DLD1 (cell line): ENCODE results near the gene ANKRD11.
"Not testable (repeated sequence)": the region's sequence is repeated elsewhere in the genome, so short reads cannot be mapped to it uniquely, and the experiment has no call there.

Experiments
- in situ Hi-C: cut with HindIII; loops from 2 replicates; pipeline ENCODE4 v1.10.0; 2017; ENCODE audit warnings: low sequenced_read_pairs

The ANKRD11 gene

DNA sequence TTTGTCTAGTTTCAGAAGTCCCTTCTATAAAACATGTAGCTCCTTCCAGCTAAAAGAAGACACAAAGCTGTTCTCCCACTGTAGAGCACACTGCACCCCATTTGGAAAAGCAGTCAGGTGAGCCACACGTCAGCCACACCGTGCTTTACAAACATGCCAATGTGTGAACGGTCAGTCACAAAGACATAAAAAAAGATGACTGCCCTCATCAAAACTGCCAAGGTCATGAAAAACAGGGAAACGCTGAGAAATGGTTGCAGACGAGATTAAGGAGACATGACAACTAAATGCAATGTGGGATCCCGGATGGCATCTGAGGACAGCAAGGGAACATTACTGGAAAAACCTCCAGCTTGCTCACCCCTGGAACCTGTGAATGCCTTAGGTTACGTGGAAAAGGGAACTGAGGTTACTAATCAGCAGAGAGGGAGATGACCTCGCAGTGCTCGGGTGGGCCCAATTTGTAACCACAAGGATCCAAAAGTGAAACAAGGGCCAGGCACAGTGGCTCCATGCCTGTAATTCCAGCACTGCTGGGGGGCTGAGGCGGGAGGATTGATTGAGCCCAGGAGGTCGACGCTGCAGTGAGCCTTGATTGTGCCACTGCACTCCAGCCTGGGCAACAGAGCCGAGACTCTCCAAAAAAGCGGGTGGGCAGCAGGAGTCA, 8.1 kb downstream of the ANKRD11 start:
- in situ Hi-C loops, result no loop called here

DNA sequence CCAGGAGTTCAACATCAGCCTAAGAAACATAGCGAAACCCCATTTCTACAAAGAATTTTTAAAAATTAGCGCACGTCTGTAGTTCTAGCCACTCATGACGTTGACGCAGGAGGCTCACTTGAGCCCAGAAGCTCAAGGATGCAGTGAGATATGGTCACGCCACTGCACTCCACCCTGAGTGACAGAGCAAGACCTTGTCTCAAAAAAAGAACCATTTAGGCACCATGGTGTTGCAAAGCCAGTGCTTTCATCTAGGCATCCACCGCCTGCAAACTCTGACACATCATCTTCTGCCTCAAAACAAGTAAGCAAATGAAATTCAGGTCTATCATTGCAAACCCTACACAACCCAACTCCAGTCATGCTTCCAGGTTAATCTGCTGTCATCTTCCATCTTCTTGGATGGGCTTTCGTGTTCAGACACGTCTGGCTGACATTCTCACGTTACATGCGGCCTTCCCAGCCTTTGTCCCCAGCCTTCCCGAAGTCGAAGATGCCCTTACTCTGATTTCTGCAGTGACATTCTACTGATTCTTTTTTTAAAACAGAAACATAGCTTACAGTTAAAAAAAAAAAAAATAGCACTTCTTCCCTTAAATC, 8.9 kb downstream of the ANKRD11 start:
- in situ Hi-C loops, result no loop called here

DNA sequence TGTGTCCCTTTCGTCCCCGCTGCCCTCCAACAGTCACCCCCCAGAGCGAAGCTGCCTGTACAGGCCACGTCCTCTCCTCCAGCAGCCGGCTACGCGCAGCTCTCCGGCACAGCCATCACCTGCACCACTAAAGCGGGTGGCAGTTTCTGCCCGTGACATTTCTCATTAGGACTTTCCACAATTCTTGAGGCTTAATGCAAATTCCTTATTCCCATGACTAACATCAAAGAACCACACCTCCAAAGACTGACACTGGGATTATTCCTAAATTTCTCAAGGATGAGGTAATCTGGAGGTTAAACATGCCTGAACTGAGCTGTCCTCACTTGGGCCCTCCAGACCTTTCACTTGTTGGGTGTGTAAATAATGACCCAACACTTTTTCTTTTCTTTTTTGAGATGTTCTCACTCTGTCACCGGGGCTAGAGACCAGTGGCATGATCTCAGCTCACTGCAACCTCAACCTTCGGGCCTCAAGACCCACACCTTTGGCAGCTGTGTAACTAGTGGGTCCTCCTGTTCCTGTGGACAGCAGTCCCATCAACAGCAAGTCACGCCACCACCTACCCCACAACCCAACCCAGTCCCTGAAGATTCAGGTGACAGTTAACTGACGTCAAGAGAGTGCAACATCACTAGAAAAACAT, 11.7 kb downstream of the ANKRD11 start:
- in situ Hi-C loops, result no loop called here

DNA sequence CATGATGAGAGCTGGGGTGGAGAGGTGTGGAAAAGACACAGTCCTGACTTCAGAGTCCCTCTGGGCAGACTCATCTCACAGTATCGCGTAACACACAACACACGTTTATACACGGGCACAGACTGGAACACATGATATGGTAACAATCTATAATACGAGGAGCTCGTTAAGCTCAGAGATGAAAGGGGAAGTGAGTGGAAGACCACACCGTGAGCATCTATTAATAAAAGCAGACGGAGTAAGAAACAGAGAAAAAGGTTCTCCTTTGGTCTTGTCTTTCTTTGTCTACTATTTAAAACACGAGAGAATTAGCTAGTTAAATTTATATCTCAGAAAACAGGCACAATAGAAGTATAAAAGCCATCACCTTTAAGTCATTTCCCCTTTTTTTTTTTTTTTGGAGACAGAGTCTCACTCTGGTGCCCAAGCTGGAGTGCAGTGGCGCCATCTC, 13.5 kb downstream of the ANKRD11 start:
- in situ Hi-C loops, result no loop called here

DNA sequence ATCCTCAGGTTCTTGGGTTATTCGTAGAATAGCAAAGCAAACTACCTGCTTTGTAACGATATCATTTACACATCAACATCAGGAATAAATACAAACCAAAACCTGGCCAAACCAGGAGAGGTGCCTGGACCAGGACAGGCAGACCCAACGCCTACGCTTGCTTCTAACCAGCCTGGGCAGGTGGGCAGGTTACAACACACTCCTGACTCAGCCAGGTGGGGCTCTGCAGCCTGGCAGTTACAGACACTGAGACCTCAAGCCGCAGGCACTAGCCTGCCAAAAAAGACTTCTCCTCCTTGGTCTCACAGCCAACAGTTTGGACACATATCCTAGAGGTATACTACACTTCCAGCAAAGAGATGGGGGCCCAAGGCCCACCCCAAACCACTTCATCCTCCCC, 14.0 kb downstream of the ANKRD11 start:
- in situ Hi-C loops, result no loop called here

DNA sequence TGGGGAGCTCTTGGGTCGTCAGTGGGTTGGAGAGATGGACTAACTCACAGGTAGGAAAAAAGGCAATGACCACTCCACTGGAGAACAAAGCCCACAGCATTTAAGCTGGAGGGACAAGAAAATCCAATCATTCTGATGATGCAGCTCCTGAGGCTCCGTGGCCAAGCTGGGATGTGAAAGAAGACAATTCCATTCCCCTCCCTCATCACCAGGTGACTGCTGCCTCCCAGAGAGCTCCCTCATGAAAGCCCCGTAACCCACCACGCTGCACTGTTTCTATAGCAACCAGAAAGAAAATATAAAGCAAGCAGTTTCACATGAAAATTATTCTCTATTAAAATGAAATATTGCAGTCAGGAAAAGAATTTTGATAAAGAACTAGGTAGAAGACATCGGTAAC, 15.2 kb downstream of the ANKRD11 start:
- in situ Hi-C loops, result no loop called here

DNA sequence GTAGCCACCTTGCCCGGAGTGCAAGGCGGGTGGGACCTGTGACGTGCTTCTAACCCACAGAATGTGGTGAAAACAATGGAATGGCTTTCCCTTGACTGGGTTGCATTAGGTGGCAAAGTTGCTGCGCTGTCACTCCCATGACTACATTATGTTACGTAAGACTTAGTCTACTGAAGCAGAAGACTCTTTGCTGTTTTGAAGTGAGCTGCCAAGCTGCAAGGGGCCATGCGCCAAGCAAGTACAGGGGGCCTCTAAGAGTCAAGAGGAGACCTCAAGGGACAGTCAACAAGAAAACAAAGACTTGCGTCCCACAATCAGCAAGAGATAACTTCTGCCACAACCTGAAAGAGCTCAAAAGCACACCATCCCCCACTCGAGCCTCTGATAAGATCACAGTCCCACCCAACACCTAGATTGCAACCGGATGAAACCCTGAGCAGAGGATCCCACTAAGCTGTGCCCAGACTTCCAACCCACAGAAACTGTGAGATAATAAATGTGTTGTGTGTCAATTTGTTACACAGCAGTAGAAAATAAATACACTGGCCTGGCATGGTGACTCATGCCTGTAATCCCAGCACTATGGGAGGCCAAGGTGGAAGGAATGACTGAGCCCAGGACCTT, 16.5 kb downstream of the ANKRD11 start:
- in situ Hi-C loops, result no loop called here

DNA sequence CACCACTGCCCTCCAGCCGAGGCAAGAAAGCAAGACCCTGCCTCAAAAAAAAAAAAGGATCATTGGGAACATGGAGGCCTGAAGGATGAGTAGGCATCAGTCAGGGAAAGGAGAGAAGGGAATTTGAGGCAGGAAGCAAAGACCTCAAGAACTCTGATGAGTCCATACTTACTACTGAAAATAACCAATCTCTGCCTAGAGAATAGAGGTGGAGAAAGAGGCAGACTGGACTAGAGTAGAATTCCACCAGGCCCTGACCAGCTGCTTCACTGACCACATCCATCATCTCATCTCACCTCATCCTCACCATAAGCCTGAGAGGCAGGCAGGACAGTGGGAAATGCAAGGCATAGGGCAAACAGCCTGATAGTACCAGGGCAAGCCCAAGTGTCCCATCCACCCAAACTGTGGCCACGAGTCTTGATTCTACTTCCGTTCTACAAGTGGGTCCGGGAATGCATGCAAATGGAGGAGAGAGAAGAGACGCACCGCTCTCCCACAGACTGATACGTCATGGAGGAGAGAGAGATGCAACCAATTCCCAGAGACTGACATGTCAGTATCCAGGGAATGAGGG, 17.1 kb downstream of the ANKRD11 start:
- in situ Hi-C loops, result no loop called here

DNA sequence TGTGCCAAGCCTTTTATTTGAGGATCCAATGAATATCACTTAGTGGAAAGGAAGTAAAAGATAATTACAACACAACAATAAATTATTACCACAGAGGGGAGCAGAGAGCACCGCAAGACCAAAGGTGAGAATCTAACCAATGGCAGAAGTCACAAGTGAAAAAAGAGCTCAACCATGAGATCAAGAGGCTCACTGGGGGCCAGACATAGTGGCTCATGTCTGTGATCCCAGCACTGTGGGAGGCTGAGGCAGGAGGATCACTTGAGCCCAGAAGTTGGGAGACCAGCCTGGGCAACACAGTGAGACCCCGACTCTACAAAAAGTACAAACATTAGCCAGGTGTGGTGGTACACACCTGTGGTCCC, 17.7 kb downstream of the ANKRD11 start:
- in situ Hi-C loops, result no loop called here

DNA sequence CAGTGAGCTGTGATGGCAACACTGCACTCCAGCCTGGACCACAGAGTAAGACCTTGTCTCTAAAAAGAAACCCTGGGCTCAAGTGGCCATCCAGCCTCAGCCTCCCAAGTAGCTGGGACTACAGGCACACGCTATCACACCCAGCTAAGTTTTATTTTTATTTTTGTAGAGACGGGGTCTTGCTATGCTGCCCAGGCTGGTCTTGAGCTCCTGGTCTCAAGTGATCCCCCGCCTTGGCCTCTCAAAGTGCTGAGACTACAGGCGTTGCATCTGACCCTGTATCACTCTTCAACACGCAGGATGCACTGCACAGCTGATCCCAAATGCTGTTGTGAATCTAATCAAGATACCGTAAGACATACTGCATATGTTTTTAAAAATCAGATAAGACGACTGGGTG, 23.0 kb downstream of the ANKRD11 start:
- in situ Hi-C loops, result no loop called here

DNA sequence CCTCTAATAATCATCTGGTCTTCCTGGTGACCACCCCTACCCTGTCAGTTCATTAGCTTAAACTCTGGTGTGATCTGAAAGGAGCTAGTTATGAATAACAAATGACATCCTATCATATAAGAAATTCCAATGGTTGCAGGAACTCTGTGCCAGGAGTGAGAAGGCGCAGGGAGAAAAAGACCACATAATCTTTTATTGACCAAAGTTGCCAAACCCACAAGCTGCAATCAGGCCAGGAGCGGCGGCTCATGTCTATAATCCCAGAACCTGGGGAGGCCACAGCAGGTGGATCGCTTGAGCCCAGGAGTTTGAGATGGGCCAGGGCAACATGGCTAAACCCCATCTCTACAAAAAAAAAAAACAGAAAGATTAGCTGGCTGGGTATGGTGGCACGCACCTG, 23.4 kb downstream of the ANKRD11 start:
- in situ Hi-C loops, result no loop called here

DNA sequence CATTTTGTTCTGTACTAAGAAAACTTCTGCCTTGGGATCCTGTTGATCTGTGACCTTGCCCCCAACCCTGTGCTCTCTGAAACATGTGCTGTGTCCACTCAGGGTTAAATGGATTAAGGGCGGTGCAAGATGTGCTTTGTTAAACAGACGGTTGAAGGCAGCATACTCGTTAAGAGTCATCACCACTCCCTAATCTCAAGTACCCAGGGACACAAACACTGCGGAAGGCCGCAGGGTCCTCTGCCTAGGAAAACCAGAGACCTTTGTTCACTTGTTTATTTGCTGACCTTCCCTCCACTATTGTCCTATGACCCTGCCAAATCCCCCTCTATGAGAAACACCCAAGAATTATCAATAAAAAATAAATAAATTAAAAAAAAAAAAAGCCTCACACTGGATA, 27.0 kb downstream of the ANKRD11 start:
- in situ Hi-C loops, result not testable (repeated sequence)

DNA sequence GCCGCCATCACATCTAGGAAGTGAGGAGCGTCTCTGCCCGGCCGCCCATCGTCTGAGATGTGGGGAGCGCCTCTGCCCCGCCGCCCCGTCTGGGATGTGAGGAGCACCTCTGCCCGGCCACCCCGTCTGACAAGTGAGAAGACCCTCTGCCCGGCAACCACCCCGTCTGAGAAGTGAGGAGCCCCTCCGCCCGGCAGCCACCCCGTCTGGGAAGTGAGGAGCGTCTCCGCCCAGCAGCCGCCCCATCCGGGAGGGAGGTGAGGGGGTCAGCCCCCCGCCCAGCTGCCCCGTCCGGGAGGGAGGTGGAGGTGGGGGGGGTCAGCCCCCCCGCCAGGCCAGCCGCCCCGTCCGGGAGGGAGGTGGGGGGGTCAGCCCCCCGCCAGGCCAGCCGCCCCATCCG, 27.7 kb downstream of the ANKRD11 start:
- in situ Hi-C loops, result not testable (repeated sequence)

DNA sequence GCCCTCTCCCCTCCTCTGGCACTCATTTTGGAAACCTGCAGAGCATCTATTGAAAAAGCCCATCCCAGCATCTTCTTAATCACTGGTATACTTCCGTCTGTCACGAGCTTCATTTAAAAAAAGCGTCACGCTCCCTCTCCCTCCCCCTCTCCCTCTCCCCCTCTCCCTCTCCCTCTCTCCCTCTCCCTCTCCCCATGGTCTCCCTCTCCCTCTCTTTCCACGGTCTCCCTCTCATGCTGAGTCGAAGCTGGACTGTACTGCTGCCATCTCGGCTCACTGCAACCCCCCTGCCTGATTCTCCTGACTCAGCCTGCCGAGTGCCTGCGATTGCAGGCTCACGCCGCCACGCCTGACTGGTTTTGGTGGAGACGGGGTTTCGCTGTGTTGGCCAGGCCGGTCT, 28.5 kb downstream of the ANKRD11 start:
- in situ Hi-C loops, result not testable (repeated sequence)

DNA sequence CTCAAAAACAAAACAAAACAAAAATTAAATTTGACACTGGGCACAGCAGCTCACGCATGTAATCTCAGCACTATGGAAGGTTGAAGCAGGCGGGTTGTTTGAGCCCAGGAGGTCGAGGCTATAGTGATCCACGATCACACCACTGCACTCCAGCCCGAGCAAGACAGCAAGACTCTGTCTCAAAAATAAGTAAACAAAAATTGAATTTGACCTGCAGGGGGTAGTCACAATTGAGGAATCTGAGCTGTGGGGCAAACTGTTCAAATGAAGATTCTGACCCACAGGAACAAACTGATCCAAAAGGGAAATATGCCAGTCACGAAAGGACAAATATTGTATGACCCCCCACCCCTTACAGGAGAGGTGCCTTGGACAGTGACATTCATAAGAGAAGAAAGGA, 29.8 kb downstream of the ANKRD11 start:
- in situ Hi-C loops, result no loop called here

DNA sequence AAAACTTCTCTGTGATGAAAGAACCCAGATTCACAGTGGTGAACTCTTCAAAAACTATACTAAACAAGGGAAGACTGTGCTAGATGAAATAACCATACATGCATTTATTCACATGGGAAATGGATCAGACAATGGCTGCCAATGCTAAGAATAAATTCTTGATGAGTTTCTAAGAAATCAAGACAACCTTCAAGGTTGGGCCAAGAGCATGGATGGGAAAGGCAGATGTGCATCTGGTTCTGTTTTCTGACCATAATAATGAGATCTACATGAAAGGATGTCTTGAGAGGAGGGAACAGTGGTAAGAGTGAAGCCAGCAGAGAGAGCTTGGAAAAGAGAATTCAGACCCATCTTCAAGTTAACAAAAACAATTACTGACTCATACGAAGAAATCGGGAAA, 31.4 kb downstream of the ANKRD11 start:
- in situ Hi-C loops, result no loop called here

DNA sequence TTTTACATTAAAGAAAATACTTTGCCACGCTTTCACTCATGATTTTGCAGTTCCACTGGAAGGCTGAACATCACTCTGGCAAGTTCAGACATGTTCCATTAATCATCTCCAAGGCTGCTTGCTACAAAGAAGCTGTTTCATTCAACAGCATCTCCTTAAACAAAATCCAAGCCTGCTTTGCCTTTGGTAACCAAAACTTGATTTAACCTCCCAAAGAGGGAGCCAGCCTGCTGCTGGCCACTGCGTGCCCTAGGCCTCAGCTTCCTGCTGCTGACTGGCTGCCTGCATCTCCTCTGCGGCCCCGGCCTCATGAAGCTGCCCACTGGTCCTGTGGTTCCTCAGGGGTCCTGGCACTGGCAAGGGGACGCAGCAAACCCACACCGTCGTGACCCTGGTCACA, 31.8 kb downstream of the ANKRD11 start:
- in situ Hi-C loops, result no loop called here

DNA sequence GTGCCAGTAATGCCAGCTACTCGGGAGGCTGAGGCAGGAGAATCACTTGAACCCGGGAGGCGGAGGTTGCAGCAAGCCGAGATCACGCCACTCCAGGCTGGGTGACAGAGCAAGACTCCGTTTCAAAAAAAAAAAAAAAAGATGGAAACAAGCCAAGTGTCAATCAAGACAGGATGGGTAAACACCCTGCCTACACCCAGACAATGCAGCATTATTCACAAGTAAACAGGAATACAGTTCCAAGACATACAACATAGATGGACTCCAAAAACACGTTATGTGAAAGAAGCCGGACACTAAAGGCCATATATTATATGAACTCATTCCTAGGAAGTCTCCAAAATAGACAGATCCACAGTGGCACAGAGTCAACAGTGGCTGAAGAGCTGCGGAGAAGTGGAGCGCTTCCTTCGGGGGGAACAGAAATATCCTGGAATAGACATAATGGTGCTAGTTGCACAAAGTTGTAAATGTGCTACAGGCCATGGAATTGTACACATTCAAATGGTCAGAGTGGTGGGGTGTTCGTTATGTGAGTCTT, 33.9 kb downstream of the ANKRD11 start:
- in situ Hi-C loops, result no loop called here

DNA sequence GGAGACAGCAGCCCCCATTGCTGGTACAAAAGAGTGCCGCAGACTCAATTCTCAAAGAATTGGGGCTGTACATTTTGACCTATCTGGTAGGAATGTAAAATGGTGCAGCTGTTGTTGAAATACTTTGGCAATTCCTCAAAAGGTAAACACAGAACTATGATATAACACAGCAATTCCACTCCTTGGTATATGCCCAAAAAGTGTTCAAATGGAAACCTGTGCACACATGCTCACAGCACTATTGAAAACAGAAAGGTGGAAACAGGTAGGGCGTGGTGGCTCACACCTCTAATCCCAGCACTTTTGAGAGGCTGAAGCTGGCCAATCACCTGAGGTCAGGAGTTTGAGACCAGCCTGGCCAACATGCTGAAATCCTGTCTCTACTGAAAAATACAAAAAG, 34.7 kb downstream of the ANKRD11 start:
- in situ Hi-C loops, result no loop called here

DNA sequence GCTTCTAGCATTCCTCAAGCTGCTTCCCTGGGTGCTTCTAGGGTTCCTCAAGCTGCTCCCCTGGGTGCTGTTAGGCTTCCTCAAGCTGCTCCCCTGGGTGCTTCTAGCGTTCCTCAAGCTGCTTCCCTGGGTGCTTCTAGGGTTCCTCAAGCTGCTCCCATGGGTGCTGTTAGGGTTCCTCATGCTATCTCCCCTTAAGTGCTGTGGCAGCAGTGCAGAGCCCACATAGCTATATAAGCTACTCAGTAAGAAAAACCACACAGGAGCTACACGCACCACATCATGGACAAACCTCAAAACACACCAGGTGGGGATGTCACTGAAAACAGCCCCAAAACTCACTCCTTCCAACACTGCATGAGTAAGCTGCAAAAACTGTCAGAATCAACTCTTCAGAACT, 35.2 kb downstream of the ANKRD11 start:
- in situ Hi-C loops, result no loop called here

DNA sequence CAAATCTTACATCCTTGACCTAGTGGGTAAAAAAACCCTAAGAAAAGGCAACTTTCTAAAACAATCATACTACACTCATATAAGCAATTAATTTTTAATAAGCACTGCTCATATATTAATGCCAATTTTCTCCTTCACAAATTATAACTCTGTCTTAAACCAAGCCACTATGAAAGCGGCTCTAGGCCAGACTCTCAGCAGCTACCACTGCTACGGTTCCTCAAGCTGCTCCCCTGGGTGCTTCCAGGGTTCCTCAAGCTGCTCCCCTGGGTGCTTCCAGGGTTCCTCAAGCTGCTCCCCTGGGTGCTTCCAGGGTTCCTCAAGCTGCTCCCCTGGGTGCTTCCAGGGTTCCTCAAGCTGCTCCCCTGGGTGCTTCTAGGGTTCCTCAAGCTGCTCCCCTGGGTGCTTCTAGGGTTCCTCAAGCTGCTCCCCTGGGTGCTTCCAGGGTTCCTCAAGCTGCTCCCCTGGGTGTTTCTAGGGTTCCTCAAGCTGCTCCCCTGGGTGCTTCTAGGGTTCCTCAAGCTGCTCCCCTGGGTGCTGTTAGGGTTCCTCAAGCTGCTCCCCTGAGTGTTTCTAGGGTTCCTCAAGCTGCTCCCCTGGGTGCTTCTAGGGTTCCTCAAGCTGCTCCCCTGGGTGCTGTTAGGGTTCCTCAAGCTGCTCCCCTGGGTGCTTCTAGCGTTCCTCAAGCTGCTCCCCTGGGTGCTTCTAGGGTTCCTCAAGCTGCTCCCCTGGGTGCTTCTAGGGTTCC, 35.8 kb downstream of the ANKRD11 start:
- in situ Hi-C loops, result not testable (repeated sequence)
